Astrocyte (in vitro differentiated cells and primary cell): ENCODE results near the gene XPO1.

Experiments
- CTCF ChIP-seq: IDR thresholded peaks from 2 replicates; pipeline ENCODE4 v1.5.1; 2011; ENCODE audit warnings: low read depth, mild to moderate bottlenecking, inconsistent platforms, low read length, moderate library complexity; ENCODE audit not compliant: insufficient read depth
- EZH2 ChIP-seq: IDR thresholded peaks from 2 replicates; pipeline ENCODE4 v1.6.1; 2012; ENCODE audit warnings: mild to moderate bottlenecking, low read length, inconsistent platforms; ENCODE audit not compliant: insufficient read depth

DNA sequence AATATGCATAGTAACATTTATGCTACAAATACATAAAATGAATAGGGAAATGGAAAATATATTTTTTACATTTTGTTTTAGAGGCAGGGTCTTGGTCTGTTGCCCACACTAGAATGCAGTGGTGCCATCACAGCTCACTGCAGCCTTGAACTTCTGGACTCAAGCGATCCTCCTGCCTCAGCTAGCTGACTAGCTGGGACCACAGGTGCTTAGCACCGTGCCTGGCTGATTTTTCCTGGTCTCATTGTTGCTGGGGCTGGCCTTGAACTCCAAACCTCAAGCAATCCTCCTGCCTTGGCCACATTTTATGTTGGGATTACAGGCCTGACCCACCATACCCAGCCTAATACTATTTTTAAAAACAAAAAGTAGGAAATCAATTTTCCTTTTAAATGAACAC lies 33.2 kb downstream of the XPO1 start:
- TF ChIP-seq EZH2 (no peak), CTCF (no peak)
